GM12878 (cell line): ENCODE results near the gene FBXL5.

Experiments used
- CTCF ChIP-seq, 3 experiments: IDR thresholded peaks in 2 of 3; conservative IDR thresholded peaks in 1 of 3; 2 replicates each; pipeline ENCODE4 v1.5.1; 2011; ENCODE audit warnings: low read depth in 3 of 3, low read length in 3 of 3, mild to moderate bottlenecking in 3 of 3, control low read depth in 2 of 3, moderate library complexity in 2 of 3, inconsistent platforms in 1 of 3, mixed read lengths in 1 of 3; ENCODE audit not compliant: control insufficient read depth in 2 of 3, insufficient read depth in 1 of 3; ENCODE audit errors: extremely low read depth in 1 of 3
- EED ChIP-seq: sonication (generic); IDR thresholded peaks from 2 replicates; pipeline ENCODE4 v1.6.1; 2016; ENCODE audit warnings: antibody characterized with exemption, low read depth
- EZH2 ChIP-seq: IDR thresholded peaks from 2 replicates; pipeline ENCODE4 v1.6.1; 2012; ENCODE audit warnings: low read depth, mild to moderate bottlenecking, control low read depth, inconsistent platforms, low read length, borderline replicate concordance; ENCODE audit not compliant: control insufficient read depth
- KAT2A ChIP-seq: conservative IDR thresholded peaks from 2 replicates; pipeline ENCODE4 v1.6.1; 2011; ENCODE audit warnings: low read depth, low read length; ENCODE audit not compliant: control insufficient read depth
- POLR2AphosphoS5 ChIP-seq: IDR thresholded peaks from 2 replicates; pipeline ENCODE4 v1.6.1; 2011; ENCODE audit warnings: mild to moderate bottlenecking, low read length, inconsistent platforms
- PRDM15 ChIP-seq: fragments of 450-650 bp; formaldehyde crosslinking; IDR thresholded peaks from 2 replicates; pipeline ENCODE4 v1.4.0; 2020; ENCODE audit warnings: mild to moderate bottlenecking, moderate library complexity
- SKIL ChIP-seq: fragments of 450-650 bp; IDR thresholded peaks from 2 replicates; pipeline ENCODE4 v1.6.1; 2017; ENCODE audit warnings: mild to moderate bottlenecking, low read depth, inconsistent platforms; ENCODE audit not compliant: poor library complexity, severe bottlenecking
- SMARCA5 ChIP-seq: fragments of 450-650 bp; IDR thresholded peaks from 2 replicates; pipeline ENCODE4 v1.6.1; 2017; ENCODE audit warnings: mild to moderate bottlenecking
- ZNF274 ChIP-seq: IDR thresholded peaks from one replicate; pipeline ENCODE4 v1.8.0; 2011; ENCODE audit not compliant: insufficient read length, insufficient read depth
- TF ChIP-seq, protein P1 (sequence below): fragments of 450-650 bp; IDR thresholded peaks from 2 replicates; pipeline ENCODE4 v1.6.1; 2017; ENCODE audit warnings: mild to moderate bottlenecking

GRCh38 chr4:15695729-15696128 lies 40.6 kb upstream of the FBXL5 start:
- no peak for TF ChIP-seq SMARCA5
- TF ChIP-seq EZH2: no peak
- TF ChIP-seq PRDM15 (CRISPR knock-in tag): no peak
- no peak for TF ChIP-seq POLR2AphosphoS5
- TF ChIP-seq KAT2A: no peak
- no peak for TF ChIP-seq EED
- TF ChIP-seq, protein P1, sequence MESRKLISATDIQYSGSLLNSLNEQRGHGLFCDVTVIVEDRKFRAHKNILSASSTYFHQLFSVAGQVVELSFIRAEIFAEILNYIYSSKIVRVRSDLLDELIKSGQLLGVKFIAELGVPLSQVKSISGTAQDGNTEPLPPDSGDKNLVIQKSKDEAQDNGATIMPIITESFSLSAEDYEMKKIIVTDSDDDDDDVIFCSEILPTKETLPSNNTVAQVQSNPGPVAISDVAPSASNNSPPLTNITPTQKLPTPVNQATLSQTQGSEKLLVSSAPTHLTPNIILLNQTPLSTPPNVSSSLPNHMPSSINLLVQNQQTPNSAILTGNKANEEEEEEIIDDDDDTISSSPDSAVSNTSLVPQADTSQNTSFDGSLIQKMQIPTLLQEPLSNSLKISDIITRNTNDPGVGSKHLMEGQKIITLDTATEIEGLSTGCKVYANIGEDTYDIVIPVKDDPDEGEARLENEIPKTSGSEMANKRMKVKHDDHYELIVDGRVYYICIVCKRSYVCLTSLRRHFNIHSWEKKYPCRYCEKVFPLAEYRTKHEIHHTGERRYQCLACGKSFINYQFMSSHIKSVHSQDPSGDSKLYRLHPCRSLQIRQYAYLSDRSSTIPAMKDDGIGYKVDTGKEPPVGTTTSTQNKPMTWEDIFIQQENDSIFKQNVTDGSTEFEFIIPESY: no peak
- TF ChIP-seq SKIL: no peak
- TF ChIP-seq CTCF (IDR thresholded peaks at IDR 0.05 in 2 of 3, conservative IDR thresholded peaks at IDR 0.05 in 1 of 3; ENCODE audit: control insufficient read depth in 2 of 3, extremely low read depth in 1 of 3, insufficient read depth in 1 of 3, low read depth in 3 of 3, low read length in 3 of 3): no peak
- TF ChIP-seq ZNF274: no peak
